GM12874 (cell line): ENCODE data around the gene TBCD.

ENCODE experiments used
- CTCF ChIP-seq: IDR thresholded peaks from 2 replicates; pipeline ENCODE4 v1.5.1; 2011; ENCODE audit warnings: low read depth, mild to moderate bottlenecking, control low read depth, low read length, moderate library complexity; ENCODE audit not compliant: insufficient read depth

TBCD gene

GRCh38 chr17:82924214-82924613 lies 172.3 kb downstream of the TBCD start:
- no peak for TF ChIP-seq CTCF

GRCh38 chr17:82924812-82925211 lies 172.9 kb downstream of the TBCD start:
- TF ChIP-seq CTCF, result no peak

- TF ChIP-seq CTCF, result no peak
These were observed 173.5 kb downstream of the TBCD start for GRCh38 chr17:82925336-82925735.

- TF ChIP-seq CTCF, result no peak
These were observed 174.2 kb downstream of the TBCD start for GRCh38 chr17:82926081-82926480.

GRCh38 chr17:82926716-82927115 lies 174.9 kb downstream of the TBCD start:
- TF ChIP-seq CTCF, result no peak

GRCh38 chr17:82927311-82927660 lies 175.4 kb downstream of the TBCD start:
- TF ChIP-seq CTCF, result no peak

GRCh38 chr17:82927661-82928601 lies 176.1 kb downstream of the TBCD start:
- no peak for TF ChIP-seq CTCF
